ENCODE measurements around the gene ENOX1. TPM values are rescaled to one million over a fixed set of nuclear protein-coding genes. Genes with fewer than 3 reads are reported as not detected.

Gene ENOX1
- total and polyA plus RNA-seq, 2 of the 8 experiments (the other 6 are each of a cell fraction or from before 2014, with no cell fraction given): 0.23 to 0.37 TPM

GRCh38 chr13:43720780-43721397, 65.9 kb downstream of the ENOX1 start:
- Histone ChIP-seq H3K79me2 (ENCODE audit: control insufficient read depth in 1 of 2, insufficient read depth in 2 of 2, low read length in 2 of 2) (no peaks in the 10 kb centered on the region), H3K4me3 (ENCODE audit: extremely low read depth in 1 of 4, insufficient read depth in 2 of 4, low read depth in 3 of 4, low read length in 4 of 4) (no peak overlapping the region), H3K9me3 (ENCODE audit: insufficient read depth in 2 of 2, low read depth in 1 of 2, low read length in 1 of 2) (peaks cover 4 to 7% of the 10 kb centered on the region in 2 experiments; a peak in 2 of 4 replicates), H2BK5ac (ENCODE audit: low read depth, low read length) (no peak overlapping the region), H4K8ac (ENCODE audit: extremely low read depth, insufficient read depth, low read length) (no peak overlapping the region), H2AFZ (ENCODE audit: low read length) (no peak overlapping the region), H3K27me3 (replicated peaks in 1 of 4; ENCODE audit: control insufficient read depth in 3 of 4, extremely low read depth in 1 of 4, insufficient read depth in 3 of 4, low read length in 3 of 4) (no peaks in the 10 kb centered on the region), H4K5ac (ENCODE audit: insufficient read length, low read depth, low read length) (no peak overlapping the region), H3K4ac (replicated peaks; ENCODE audit: insufficient read length, low read depth, low read length) (no peak overlapping the region), H3K18ac (ENCODE audit: extremely low read depth, low read length) (no peak overlapping the region), H3K14ac (ENCODE audit: insufficient read length) (no peak overlapping the region), H3K36me3 (ENCODE audit: control insufficient read depth in 2 of 4, insufficient read depth in 4 of 4, low read length in 3 of 4) (no peaks in the 10 kb centered on the region), H3K23me2 (ENCODE audit: low read depth, low read length) (no peaks in the 10 kb centered on the region), H2BK12ac (ENCODE audit: low read depth, low read length) (no peak overlapping the region), H2BK120ac (replicated peaks; ENCODE audit: low read depth, low read length) (no peak overlapping the region), H3K9ac (replicated peaks in 1 of 4; ENCODE audit: extremely low read depth in 1 of 4, low read depth in 3 of 4, low read length in 3 of 4) (no peak overlapping the region), H2BK20ac (ENCODE audit: low read length) (no peak overlapping the region), H3K56ac (replicated peaks; ENCODE audit: insufficient read length, low read depth, low read length) (no peak overlapping the region), H3K4me2 (ENCODE audit: insufficient read depth in 1 of 2, low read depth in 2 of 2, low read length in 2 of 2) (no peak overlapping the region), H4K91ac (replicated peaks; ENCODE audit: insufficient read length, low read length) (no peak overlapping the region), H2AK5ac (ENCODE audit: low read depth, low read length) (no peak overlapping the region), H2BK15ac (ENCODE audit: low read length) (no peak overlapping the region), H3K79me1 (ENCODE audit: low read depth, low read length) (no peaks in the 10 kb centered on the region), H4K20me1 (replicated peaks in 1 of 2; ENCODE audit: control insufficient read depth in 1 of 2, insufficient read depth in 2 of 2, low read length in 2 of 2) (no peaks in the 10 kb centered on the region), H3K27ac (ENCODE audit: low read depth, low read length) (no peak overlapping the region), H3K4me1 (replicated peaks in 1 of 4; ENCODE audit: control insufficient read depth in 3 of 4, insufficient read depth in 4 of 4, low read length in 3 of 4) (no peaks in the 10 kb centered on the region), H3K23ac (ENCODE audit: insufficient read length) (no peak overlapping the region)
- 47% methylated on average over 2 of the region's 2 CpGs; no CpG with 5 or more reads in 1 of the 2 experiments for WGBS, 2 experiments (ENCODE audit: extremely low coverage in 1 of 2, insufficient coverage in 1 of 2, insufficient read length in 1 of 2, insufficient replicate concordance in 2 of 2, low coverage in 1 of 2, low lambda C conversion rate in 2 of 2, missing lambda C conversion rate in 1 of 2)
- POLR2A ChIA-PET (ENCODE audit: partially characterized antibody): no interaction called here
- FAIRE-seq: no peak
- DNase-seq (ENCODE audit: low read depth in 1 of 2, low spot score in 2 of 2): no peak
- CTCF ChIA-PET (ENCODE audit: partially characterized antibody): no interaction called here
- TF ChIP-seq SIRT6 (IDR thresholded peaks at IDR 0.05; ENCODE audit: low read length) (no peak), EGR1 (IDR thresholded peaks at IDR 0.05; ENCODE audit: borderline replicate concordance, low read depth, low read length) (no peak), POLR2A (IDR thresholded peaks at IDR 0.05; ENCODE audit: control extremely low read depth in 1 of 2, low read depth in 2 of 2, low read length in 2 of 2) (no peak), CTBP2 (IDR thresholded peaks at IDR 0.05; ENCODE audit: borderline replicate concordance, insufficient read depth, insufficient read length, low read length) (no peak), SIN3A (conservative IDR thresholded peaks at IDR 0.05 in 1 of 2, IDR thresholded peaks at IDR 0.05 in 1 of 2; ENCODE audit: low read depth in 1 of 2, low read length in 2 of 2) (no peak), SAP30 (IDR thresholded peaks at IDR 0.05; ENCODE audit: insufficient read depth, insufficient replicate concordance, low read length) (no peak), SP4 (IDR thresholded peaks at IDR 0.05; ENCODE audit: low read length) (no peak), ASH2L (IDR thresholded peaks at IDR 0.05; ENCODE audit: low read length) (no peak), TAF1 (IDR thresholded peaks at IDR 0.05; ENCODE audit: low read depth, low read length) (no peak), SP1 (IDR thresholded peaks at IDR 0.05; ENCODE audit: low read depth, low read length) (no peak), RXRA (IDR thresholded peaks at IDR 0.05; ENCODE audit: insufficient read depth, low read depth, low read length) (no peak), NANOG (IDR thresholded peaks at IDR 0.05; ENCODE audit: insufficient read depth, low read depth, low read length, poor library complexity, severe bottlenecking) (no peak), E2F6 (IDR thresholded peaks at IDR 0.05) (no peak), MAFK (IDR thresholded peaks at IDR 0.05; ENCODE audit: low read depth, low read length) (no peak)

Data from H1 (cell line).